ENCODE data around the gene RAMACL. TPM values are rescaled to one million over a fixed set of nuclear protein-coding genes. Genes with fewer than 3 reads are reported as not detected.

RAMACL gene
- total RNA-seq, 1 experiment from 2014 or later, result 0.28 TPM

DNA sequence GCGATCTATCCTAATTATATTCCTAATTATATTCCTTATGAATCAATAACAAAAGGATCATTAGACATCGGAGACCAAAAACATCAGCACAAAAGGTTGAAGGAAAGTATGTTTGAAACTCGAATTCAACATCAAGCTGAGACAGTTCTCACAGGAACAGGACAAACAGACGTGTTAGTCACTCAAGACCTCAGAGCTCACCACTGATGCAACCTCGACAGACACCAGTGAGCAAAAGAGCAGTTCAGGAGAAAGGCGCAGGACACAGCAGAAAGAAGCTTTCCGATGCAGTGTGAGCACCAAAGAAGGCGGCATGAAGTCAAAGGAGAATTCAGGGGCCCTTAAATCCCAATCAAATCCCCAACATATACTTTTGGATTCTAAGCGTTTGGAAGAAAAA is 6.3 kb upstream of the RAMACL start:
- H3K4me1 Mint-ChIP-seq, result peaks cover 19 to 21% of the 10 kb centered on the region in 2 experiments
- no CpG with 5 or more reads among the region's 9 CpGs for WGBS (ENCODE audit: extremely low coverage, insufficient read length, low lambda C conversion rate)

More for the DNA sequence above, 6.3 kb upstream of the RAMACL start:
- Mint-ChIP-seq H3K9me3 (no peaks in the 10 kb centered on the region; a peak in 1 of 5 replicates), H3K36me3 (ENCODE audit: insufficient read depth in 1 of 3, low read depth in 3 of 3) (peaks cover 0 to 8% (median 2%) of the 10 kb centered on the region in 3 experiments; a peak in 3 of 7 replicates), H3K27me3 (ENCODE audit: low read depth) (peaks cover 1% of the 10 kb centered on the region; the same call in 1 of the 2 replicates), H3K27ac (no peak overlapping the region; a peak in 1 of 7 replicates), H3K4me3 (no peak overlapping the region)
- Histone ChIP-seq H3K79me2 (ENCODE audit: insufficient read depth, low read length) (0 out of 2 replicates have a peak, but pooled peaks cover 2% of the 10 kb centered on the region), H2BK5ac (ENCODE audit: insufficient read length, low read length) (no peak overlapping the region), H3K56ac (ENCODE audit: insufficient read length, low read depth, low read length) (no peak overlapping the region), H3K4ac (ENCODE audit: low read depth, low read length) (no peak overlapping the region), H2AK5ac (ENCODE audit: insufficient read length, low read length) (no peak overlapping the region), H3K23me2 (ENCODE audit: insufficient read length, low read depth, low read length, poor library complexity, severe bottlenecking) (no peaks in the 10 kb centered on the region), H2AFZ (ENCODE audit: low read length) (no peak overlapping the region), H3K4me1 (ENCODE audit: insufficient read depth, low read length) (no peaks in the 10 kb centered on the region), H3K4me2 (ENCODE audit: insufficient read depth, insufficient read length, low read length) (no peak overlapping the region), H4K5ac (ENCODE audit: insufficient read length, low read depth, low read length) (no peak overlapping the region), H3K79me1 (ENCODE audit: insufficient read depth, low read depth, low read length, poor library complexity, severe bottlenecking) (peaks cover 2% of the 10 kb centered on the region), H3K27me3 (ENCODE audit: insufficient read depth, low read length) (no peaks in the 10 kb centered on the region), H4K91ac (ENCODE audit: insufficient read length, low read depth, low read length) (no peak overlapping the region), H3K14ac (ENCODE audit: insufficient read depth, low read length) (no peak overlapping the region), H3K18ac (ENCODE audit: insufficient read length, low read depth, low read length) (no peak overlapping the region), H3K27ac (ENCODE audit: insufficient read length, low read depth, low read length) (no peak overlapping the region), H2BK120ac (ENCODE audit: low read depth, low read length, poor library complexity, severe bottlenecking) (no peak overlapping the region), H2BK12ac (ENCODE audit: insufficient read length, low read depth, low read length) (no peak overlapping the region), H4K20me1 (ENCODE audit: control insufficient read depth, insufficient read depth, insufficient read length) (no peaks in the 10 kb centered on the region), H3K9me3 (ENCODE audit: control insufficient read depth, low read depth, low read length) (no peaks in the 10 kb centered on the region), H2BK20ac (ENCODE audit: low read depth, low read length, poor library complexity, severe bottlenecking) (no peak overlapping the region), H3T11ph (ENCODE audit: low read length) (no peak overlapping the region), H4K8ac (replicated peaks; ENCODE audit: insufficient read length, low read depth, low read length) (no peak overlapping the region), H2BK15ac (ENCODE audit: low read depth, low read length) (no peak overlapping the region), H3K9ac (ENCODE audit: extremely low read depth, insufficient read length, low read length) (no peak overlapping the region), H3K23ac (ENCODE audit: insufficient read length, low read depth, low read length) (no peak overlapping the region)
- DNase-seq, result no peak
- TF ChIP-seq, protein P1, sequence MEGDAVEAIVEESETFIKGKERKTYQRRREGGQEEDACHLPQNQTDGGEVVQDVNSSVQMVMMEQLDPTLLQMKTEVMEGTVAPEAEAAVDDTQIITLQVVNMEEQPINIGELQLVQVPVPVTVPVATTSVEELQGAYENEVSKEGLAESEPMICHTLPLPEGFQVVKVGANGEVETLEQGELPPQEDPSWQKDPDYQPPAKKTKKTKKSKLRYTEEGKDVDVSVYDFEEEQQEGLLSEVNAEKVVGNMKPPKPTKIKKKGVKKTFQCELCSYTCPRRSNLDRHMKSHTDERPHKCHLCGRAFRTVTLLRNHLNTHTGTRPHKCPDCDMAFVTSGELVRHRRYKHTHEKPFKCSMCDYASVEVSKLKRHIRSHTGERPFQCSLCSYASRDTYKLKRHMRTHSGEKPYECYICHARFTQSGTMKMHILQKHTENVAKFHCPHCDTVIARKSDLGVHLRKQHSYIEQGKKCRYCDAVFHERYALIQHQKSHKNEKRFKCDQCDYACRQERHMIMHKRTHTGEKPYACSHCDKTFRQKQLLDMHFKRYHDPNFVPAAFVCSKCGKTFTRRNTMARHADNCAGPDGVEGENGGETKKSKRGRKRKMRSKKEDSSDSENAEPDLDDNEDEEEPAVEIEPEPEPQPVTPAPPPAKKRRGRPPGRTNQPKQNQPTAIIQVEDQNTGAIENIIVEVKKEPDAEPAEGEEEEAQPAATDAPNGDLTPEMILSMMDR (conservative IDR thresholded peaks at IDR 0.05), result no peak

All from H9 (cell line).